ENCODE data around the gene PIK3R6. TPM values are rescaled to one million over a fixed set of nuclear protein-coding genes. Genes with fewer than 3 reads are reported as not detected.

The PIK3R6 gene
- total RNA-seq, 4 donors from 2014 or later: 0.55 to 1.4 TPM; not detected in 2

- Histone ChIP-seq H3K27ac (no peak overlapping the region), H3K4me1 (no peaks in the 10 kb centered on the region), H3K9me3 (no peaks in the 10 kb centered on the region), H3K4me3 (no peak overlapping the region), H3K36me3 (no peaks in the 10 kb centered on the region), H3K27me3 (peaks cover 5% of the 10 kb centered on the region)
- DNase-seq: no peak
- WGBS, 2 donors (ENCODE audit: low coverage in 1 of 2): 74 to 100% methylated on average over 1 to 12 of the region's 12 CpGs
- in situ Hi-C loops (cut with MboI; ENCODE audit: low pct_ligation_motif_present in 1 of 4, low pct_unique_long_range_greater_than_20kb in 1 of 4, low sequenced_read_pairs in 3 of 4) (no loop called here), intact Hi-C loops (cut with DNase I; ENCODE audit: low total_unique reads) (no loop called here)
- TF ChIP-seq, protein P1, sequence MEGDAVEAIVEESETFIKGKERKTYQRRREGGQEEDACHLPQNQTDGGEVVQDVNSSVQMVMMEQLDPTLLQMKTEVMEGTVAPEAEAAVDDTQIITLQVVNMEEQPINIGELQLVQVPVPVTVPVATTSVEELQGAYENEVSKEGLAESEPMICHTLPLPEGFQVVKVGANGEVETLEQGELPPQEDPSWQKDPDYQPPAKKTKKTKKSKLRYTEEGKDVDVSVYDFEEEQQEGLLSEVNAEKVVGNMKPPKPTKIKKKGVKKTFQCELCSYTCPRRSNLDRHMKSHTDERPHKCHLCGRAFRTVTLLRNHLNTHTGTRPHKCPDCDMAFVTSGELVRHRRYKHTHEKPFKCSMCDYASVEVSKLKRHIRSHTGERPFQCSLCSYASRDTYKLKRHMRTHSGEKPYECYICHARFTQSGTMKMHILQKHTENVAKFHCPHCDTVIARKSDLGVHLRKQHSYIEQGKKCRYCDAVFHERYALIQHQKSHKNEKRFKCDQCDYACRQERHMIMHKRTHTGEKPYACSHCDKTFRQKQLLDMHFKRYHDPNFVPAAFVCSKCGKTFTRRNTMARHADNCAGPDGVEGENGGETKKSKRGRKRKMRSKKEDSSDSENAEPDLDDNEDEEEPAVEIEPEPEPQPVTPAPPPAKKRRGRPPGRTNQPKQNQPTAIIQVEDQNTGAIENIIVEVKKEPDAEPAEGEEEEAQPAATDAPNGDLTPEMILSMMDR (IDR thresholded peaks at IDR 0.05): peak in 1 of 5 experiments; percentile 24
- TF ChIP-seq POLR2AphosphoS5 (IDR thresholded peaks at IDR 0.05) (no peak), EP300 (IDR thresholded peaks at IDR 0.05; ENCODE audit: low read depth) (no peak)
These were observed 114.1 kb downstream of the PIK3R6 start for GRCh38 chr17:8753136-8753975.

Other genes starting within 250 kb of the PIK3R6 start
- gene MYH10, start 236.9 kb downstream of the PIK3R6 start, total RNA-seq: 10 to 100 TPM in 1 of 4 donors, 1 to 10 TPM in 3; 3.7 to 71.2 (median 8.3) TPM
- not detected for gene CCDC42, start 122.8 kb downstream of the PIK3R6 start, total RNA-seq
- not detected for gene SPDYE4, start 109.1 kb downstream of the PIK3R6 start, total RNA-seq
- gene MFSD6L, start 68.3 kb downstream of the PIK3R6 start, total RNA-seq: 1 to 10 TPM in 2 of 4 donors, under 1 TPM in 1, not detected in 1; 0.40 to 5.1 (median 3.8) TPM
- 10 to 100 TPM in 2 of 4 donors, 1 to 10 TPM in 1, under 1 TPM in 1; 0.40 to 16.1 (median 10.4) TPM for gene PIK3R5, start 98.0 kb upstream of the PIK3R6 start, total RNA-seq
- gene NTN1, start 153.8 kb upstream of the PIK3R6 start, total RNA-seq: 10 to 100 TPM in 1 of 4 donors, 1 to 10 TPM in 3; 3.6 to 20.6 (median 7.2) TPM

Data from transverse colon (tissue), 4 donors.